ENCODE results near the gene ADIPOQ. TPM values are rescaled to one million over a fixed set of nuclear protein-coding genes. Genes with fewer than 3 reads are reported as not detected.

Gene ADIPOQ
- total and polyA plus RNA-seq, 2 of the 4 experiments (the other 2 are of a cell fraction): not detected

- no peak for ATAC-seq (ENCODE audit: low read depth)
- H3K18ac ChIP-seq (ENCODE audit: low read depth, low read length): no peak overlapping the region
These were observed 41.2 kb downstream of the ADIPOQ start for GRCh38 chr3:186883686-186884058.

More at GRCh38 chr3:186883686-186884058, 41.2 kb downstream of the ADIPOQ start:
- intact Hi-C loops (cut with micrococcal nuclease) (no loop called here), dilution Hi-C loops (cut with HindIII; ENCODE audit: low sequenced_read_pairs, unreplicated experiment) (no loop called here), in situ Hi-C loops (cut with MboI; ENCODE audit: low sequenced_read_pairs) (no loop called here)
- no TSS peak for BruUV-seq (replicated peaks)
- Histone ChIP-seq H3K9me3 (ENCODE audit: control insufficient read depth, insufficient read depth, low read length) (no peaks in the 10 kb centered on the region), H3K36me3 (ENCODE audit: control insufficient read depth, insufficient read depth, low read length) (no peaks in the 10 kb centered on the region), H3K27ac (ENCODE audit: insufficient read depth, low read length) (no peak overlapping the region), H3K27me3 (ENCODE audit: control insufficient read depth, insufficient read depth, low read length) (peaks cover 7% of the 10 kb centered on the region), H4K20me1 (ENCODE audit: insufficient read depth, low read length) (no peaks in the 10 kb centered on the region), H4K8ac (ENCODE audit: low read depth in 2 of 2, low read length in 2 of 2) (no peak overlapping the region), H3K23ac (ENCODE audit: low read depth, low read length) (no peak overlapping the region), H3K4me2 (ENCODE audit: low read depth, low read length) (no peak overlapping the region), H2BK15ac (ENCODE audit: low read depth, low read length) (no peak overlapping the region), H2BK20ac (ENCODE audit: low read depth, low read length) (no peak overlapping the region), H3K56ac (ENCODE audit: extremely low read depth, insufficient read depth, low read length) (no peak overlapping the region), H4K91ac (ENCODE audit: insufficient read depth, low read depth, low read length) (no peak overlapping the region), H3K4ac (ENCODE audit: low read depth, low read length) (no peak overlapping the region), H3K79me1 (ENCODE audit: low read depth in 1 of 2, low read length in 2 of 2) (no peaks in the 10 kb centered on the region), H4K5ac (ENCODE audit: low read depth, low read length) (no peak overlapping the region), H3K9me1 (ENCODE audit: insufficient read depth, low read length) (no peaks in the 10 kb centered on the region), H2AFZ (replicated peaks; ENCODE audit: low read length, poor library complexity) (no peak overlapping the region), H2BK5ac (ENCODE audit: low read depth, low read length, poor library complexity, severe bottlenecking) (no peak overlapping the region), H2AK5ac (ENCODE audit: low read depth, low read length) (no peak overlapping the region), H3K4me1 (ENCODE audit: control insufficient read depth, insufficient read depth, low read length) (peaks cover 2% of the 10 kb centered on the region), H2BK120ac (ENCODE audit: low read depth, low read length) (no peak overlapping the region), H2AK9ac (replicated peaks; ENCODE audit: low read depth, low read length, poor library complexity) (no peak overlapping the region), H3K4me3 (ENCODE audit: insufficient read depth, low read depth, low read length) (no peak overlapping the region), H3K14ac (replicated peaks; ENCODE audit: low read depth, low read length) (no peak overlapping the region), H3K9ac (ENCODE audit: low read depth, low read length) (no peak overlapping the region)
- CTCF ChIA-PET: no interaction called here
- DNase-seq: no peak
- whole genome bisulfite sequencing, 2 experiments (ENCODE audit: extremely low coverage in 2 of 2, insufficient read length in 1 of 2): no CpG with 5 or more reads among the region's 1 CpG
- no peak for TF ChIP-seq SMC3 (IDR thresholded peaks at IDR 0.05; ENCODE audit: low read depth, low read length)
- no peak for TF ChIP-seq CTCF (conservative IDR thresholded peaks at IDR 0.05; ENCODE audit: low read depth, low read length)
- TF ChIP-seq ELK1 (IDR thresholded peaks at IDR 0.05; ENCODE audit: borderline replicate concordance, low read depth, low read length): no peak
- no peak for TF ChIP-seq POLR2A (IDR thresholded peaks at IDR 0.05; ENCODE audit: low read depth, low read length)
- no peak for TF ChIP-seq RFX5 (IDR thresholded peaks at IDR 0.05; ENCODE audit: low read depth, low read length)
- no peak for TF ChIP-seq BHLHE40 (IDR thresholded peaks at IDR 0.05; ENCODE audit: low read depth, low read length)
- no peak for TF ChIP-seq RCOR1 (IDR thresholded peaks at IDR 0.05; ENCODE audit: insufficient replicate concordance, low read length)
- no peak for TF ChIP-seq CHD1 (IDR thresholded peaks at IDR 0.05; ENCODE audit: low read depth, low read length)
- TF ChIP-seq USF2 (IDR thresholded peaks at IDR 0.05; ENCODE audit: low read depth, low read length): no peak
- TF ChIP-seq MAZ (IDR thresholded peaks at IDR 0.05; ENCODE audit: borderline replicate concordance, low read depth, low read length): no peak
- no peak for TF ChIP-seq MXI1 (IDR thresholded peaks at IDR 0.05; ENCODE audit: borderline replicate concordance, low read depth, low read length)
- TF ChIP-seq FOS (IDR thresholded peaks at IDR 0.05; ENCODE audit: low read depth, low read length): no peak
- TF ChIP-seq CEBPB (IDR thresholded peaks at IDR 0.05; ENCODE audit: low read depth, low read length): no peak
- no peak for TF ChIP-seq NFE2L2 (IDR thresholded peaks at IDR 0.05; ENCODE audit: low read depth, low read length)
- no peak for TF ChIP-seq RAD21 (IDR thresholded peaks at IDR 0.05; ENCODE audit: low read length)
- no peak for TF ChIP-seq MAFK (IDR thresholded peaks at IDR 0.05; ENCODE audit: low read depth, low read length)
- POLR2A ChIA-PET (ENCODE audit: unreplicated experiment): no interaction called here
